Inflammatory macrophage treated with lipopolysaccharide for 4 hours (primary cell): Measurements from ENCODE around the gene ANGPT4.
A peak's percentile ranks its signal among the peaks of the same experiment; 100 is the strongest.
"Not testable (repeated sequence)": the region's sequence is repeated elsewhere in the genome, so short reads cannot be mapped to it uniquely, and the experiment has no call there.

ENCODE experiments used
- DNase-seq: peaks from one replicate; pipeline ENCODE4 v3.0.0-alpha.2; 2020

The ANGPT4 gene

DNA sequence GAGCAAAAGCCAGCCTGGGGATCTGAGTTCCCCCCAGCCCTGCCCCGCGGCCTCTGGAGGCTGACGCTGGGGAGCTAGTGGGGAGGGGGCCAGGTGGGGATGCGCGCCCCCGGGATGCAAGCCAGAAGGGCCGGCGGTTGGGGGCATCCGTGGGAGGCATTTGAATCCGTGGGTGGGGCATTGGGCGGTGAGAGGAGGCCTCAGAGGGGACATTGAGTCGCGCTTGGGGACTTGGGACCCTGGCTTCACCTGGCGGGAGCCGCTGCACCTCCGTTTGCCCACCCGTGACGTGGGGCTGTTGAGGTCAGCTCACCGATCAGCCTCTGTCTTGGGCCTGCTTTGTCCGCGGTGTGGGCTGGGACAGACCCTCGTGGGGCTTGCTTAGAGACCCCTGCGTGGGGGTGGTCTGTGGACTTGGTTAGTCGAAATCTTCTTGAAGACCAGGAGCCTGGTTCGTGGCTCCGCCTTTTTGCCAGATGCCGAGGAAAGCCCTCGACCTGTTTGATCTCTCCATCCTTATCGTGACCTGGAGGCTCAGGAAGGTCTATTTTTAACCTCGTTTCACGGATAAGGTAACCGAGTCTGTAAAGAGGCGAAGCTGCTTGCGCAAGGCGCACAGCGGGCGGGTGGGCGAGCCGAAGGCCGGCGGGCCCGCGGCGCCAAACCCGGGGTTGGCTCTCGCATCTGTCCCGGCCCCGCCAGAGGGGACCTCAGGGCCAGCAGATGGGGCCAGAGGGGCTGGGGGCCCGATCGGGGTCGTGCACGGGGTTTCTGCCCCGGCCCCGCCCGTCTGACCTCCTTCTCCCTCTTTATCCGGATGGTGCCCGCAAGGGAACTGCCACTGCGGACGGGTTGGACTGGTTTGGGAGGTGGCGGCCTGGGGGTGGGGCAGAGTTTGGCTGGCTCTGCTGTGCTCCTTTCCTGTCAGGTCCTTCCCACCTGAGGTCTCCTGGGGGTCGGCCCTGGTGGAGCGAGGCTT is 74.3 kb downstream of the ANGPT4 start:
- no peak for DNase-seq

DNA sequence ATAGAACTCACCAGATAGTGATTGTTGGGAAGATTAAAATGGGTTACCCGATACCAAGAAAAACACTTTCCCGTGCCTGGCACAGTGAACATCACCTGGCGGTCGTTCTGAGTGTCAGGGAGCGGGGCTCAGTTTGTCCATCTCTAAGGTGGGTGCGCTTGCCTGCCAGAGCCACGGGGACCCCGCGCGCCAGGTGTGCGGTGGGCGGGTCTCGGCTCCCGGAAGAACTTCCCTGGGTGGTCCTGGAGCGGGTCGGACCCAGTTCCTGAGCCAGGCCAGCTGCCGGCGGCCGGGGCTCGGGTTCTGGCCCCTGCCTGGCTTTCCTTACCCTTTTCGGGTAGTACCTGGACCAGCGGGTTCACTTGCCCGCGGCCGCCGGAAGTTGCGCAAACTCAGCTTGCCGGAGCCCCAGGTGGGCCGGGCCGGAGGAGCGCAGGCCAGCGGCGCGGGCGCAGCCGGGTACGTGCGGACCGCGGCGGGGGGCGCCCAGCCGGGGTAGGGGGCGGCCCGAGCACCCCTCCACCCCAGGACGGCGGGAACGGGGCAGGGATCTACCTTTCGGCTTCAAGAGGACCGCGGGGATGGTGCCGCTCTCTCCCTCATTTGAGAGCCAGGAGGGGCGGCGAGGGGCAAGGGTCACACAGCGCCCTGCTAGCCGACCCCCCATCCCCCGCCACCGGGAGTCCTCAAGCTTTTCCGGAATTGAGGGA is 75.1 kb downstream of the ANGPT4 start:
- DNase-seq, result no peak

- no peak for DNase-seq
Observed at GRCh38 chr20:840503-840857, 75.7 kb downstream of the ANGPT4 start.

DNA sequence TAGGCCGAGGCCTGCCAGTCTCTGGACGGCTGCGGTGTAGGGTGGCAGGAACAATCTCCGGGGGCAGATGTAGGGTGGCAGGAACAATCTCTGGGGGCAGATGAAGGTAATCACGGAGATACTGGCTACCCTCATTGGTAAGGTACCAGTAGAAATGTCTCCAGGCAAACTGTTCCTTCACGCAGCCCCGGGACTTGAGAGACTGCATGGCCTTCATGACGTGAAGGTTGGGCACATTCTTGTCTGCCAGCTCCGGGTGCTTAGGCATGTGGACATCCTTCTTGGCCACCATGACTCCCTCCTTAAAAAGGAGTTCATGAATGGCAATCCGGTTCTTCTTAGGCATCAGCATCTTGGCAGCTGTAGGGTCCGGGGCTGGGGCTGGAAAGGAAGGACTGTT is 76.5 kb downstream of the ANGPT4 start:
- no peak for DNase-seq

DNA sequence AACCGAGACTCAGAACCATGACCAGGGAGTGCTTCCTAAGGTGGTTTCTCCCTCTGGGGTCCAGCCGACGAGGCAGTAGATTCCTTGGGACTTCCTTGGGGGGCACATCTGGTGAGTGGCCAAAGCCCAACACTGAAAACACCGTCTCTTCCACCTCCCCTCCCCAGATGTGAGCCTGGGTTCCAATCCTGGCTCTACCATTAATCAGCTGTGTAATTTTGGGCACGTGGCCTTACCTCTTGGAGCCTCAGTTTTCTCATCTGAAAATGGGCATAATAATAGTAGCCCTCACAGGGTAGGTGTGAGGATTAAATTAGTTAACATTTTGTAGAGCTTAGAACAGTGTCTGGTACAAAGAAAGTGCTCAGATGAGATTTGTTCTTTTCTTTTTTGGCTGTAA is 77.1 kb downstream of the ANGPT4 start:
- no peak for DNase-seq

- DNase-seq, result no peak
Observed at GRCh38 chr20:836190-836589, 79.9 kb downstream of the ANGPT4 start.

GRCh38 chr20:835608-836045 is 80.5 kb downstream of the ANGPT4 start:
- DNase-seq, result no peak

DNA sequence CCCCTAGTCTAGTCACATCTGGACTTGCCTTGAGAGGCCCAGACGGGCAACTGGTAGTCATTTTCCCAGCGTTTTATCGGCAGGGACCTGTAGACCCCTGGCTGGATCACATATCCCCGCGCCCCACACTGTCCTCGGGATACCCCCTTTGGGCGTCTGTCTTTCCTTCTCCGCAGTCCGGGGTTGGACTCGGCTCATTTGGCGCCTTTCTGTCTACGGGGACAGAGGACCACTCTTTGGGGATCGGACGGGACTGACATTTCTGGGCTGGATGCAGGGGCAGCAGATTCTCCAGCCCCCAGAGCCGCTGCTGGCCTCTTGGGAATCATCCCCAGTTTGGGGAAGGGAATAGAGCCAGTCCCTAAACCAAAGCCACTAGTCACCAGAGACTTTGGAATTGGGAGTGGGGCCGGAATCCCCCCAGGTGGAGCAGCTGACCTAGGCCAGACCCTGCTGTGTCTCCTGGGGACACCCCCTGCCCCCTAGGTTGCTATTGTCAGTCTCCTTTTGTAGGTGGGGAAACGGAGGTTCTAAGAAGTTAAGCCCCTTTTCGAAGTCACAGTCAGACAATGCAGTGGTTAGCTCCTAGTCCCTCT is 81.9 kb downstream of the ANGPT4 start:
- no peak for DNase-seq

DNA sequence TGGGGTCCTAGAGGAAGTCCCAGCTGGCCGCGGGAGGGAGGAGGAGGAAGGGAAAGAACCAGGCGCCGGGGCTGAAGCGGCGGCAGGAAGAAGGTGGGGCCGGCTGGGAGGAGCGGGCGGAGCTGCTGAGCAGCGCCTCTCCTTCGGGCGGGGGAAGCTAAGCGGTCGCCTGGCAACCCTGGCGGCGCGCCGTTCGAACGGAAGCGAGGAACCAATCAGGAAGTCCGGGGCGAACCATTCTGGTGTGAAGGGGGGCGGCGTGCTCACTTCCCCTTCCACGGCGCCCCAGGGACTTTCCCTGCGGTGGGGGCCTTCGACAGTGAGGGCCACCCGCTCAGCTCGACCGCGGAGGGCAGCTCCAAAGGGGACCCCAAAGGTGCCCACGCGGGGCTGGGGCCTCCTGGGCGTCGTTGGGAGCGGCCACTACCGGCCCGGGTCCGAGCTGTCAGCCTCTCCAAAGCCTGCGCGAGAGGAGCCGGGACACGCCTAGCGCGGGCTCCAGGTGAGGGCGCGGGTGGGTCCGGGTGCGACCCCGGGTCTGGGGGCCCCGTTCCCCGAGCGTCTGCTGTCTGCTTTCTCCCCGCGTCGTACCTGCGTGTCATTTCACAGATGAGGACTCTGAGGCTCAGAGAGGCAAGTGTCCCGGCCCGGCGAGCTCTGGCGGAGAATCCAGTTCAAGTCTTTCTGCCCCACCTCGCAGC is 82.5 kb downstream of the ANGPT4 start, which contains the start of gene FAM110A:
TSS of gene FAM110A (plus strand) at position 266 of the 701 bp plus-strand sequence. CDS start 11,090 bp downstream, outside the sequence.
- DNase-seq, result peak; percentile 99

GRCh38 chr20:833121-833449 is 83.0 kb downstream of the ANGPT4 start:
- DNase-seq, result no peak

- no peak for DNase-seq
Observed at GRCh38 chr20:831956-832355, 84.2 kb downstream of the ANGPT4 start.

- DNase-seq, result no peak
Observed at GRCh38 chr20:831251-831650, 84.9 kb downstream of the ANGPT4 start.

- no peak for DNase-seq
Observed at GRCh38 chr20:830011-830521, 86.1 kb downstream of the ANGPT4 start.

DNA sequence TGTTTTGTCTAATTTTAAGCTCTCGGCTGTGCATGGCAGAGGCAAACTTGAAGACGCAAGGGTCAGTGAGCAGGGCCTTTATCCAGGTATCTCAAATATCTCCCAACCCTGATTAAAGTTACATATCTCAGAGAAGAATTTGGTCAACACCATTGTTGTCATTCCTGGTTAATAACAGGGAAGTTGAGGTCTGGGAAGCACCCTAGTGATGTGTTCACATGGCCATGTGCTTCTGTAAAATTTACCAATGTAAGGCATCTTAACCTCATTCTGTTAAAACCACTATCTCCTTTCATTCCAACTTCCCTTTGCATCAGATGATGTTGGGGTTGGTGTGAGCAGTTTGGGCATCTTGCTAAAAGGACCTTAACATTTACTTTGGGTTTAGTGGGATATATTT is 86.6 kb downstream of the ANGPT4 start:
- peak; percentile 91 for DNase-seq

DNA sequence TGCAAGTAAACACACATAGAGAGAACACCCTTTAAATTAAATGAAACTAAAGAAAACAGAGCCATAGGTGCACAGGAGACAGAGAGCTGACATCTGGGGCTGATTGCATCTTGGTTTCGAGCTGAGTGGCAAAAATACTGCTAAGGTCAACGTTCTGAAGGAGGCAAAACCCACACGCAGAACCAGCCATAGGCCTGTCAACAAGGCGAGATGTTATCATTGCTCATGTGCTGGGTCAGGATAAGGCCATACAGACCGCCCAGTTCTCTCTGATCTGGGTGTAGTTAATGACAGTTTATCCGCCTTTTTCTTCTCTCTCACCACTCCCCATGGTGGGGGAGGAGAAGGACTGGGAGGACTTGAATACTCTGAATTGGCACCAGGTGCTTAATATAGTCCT is 87.1 kb downstream of the ANGPT4 start:
- no peak for DNase-seq

DNA sequence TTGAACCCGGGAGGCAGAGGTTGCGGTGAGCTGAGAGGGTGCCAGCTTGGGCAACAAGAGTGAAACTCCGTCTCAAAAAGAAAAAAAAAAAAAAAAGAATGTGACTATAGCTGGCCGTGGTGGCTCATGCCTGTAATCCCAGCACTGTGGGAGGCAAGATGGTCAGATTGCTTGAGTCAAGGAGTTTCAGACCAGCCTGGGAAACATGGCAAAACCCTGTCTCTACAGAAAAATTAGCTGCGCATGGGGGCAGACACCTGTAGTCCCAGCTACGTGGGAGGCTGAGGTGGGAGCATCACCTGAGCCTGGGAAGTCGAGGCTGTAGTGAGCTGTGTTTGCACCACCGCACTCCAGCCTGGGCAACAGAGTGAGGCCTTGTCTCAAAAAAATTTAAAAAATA is 88.2 kb downstream of the ANGPT4 start:
- DNase-seq, result not testable (repeated sequence)

- DNase-seq, result no peak
Observed at GRCh38 chr20:826695-827323, 89.3 kb downstream of the ANGPT4 start.

- peak; percentile 61 for DNase-seq
Observed at GRCh38 chr20:825710-826421, 90.3 kb downstream of the ANGPT4 start.

GRCh38 chr20:824916-825315 is 91.2 kb downstream of the ANGPT4 start:
- no peak for DNase-seq

- no peak for DNase-seq
Observed at GRCh38 chr20:824490-824889, 91.6 kb downstream of the ANGPT4 start.

GRCh38 chr20:823574-823902 is 92.6 kb downstream of the ANGPT4 start:
- DNase-seq, result no peak
